HEK293 (cell line): ENCODE results near the gene LONP2.
"Not testable (repeated sequence)": the region's sequence is repeated elsewhere in the genome, so short reads cannot be mapped to it uniquely, and the experiment has no call there.

Experiments used
- CTCF ChIA-PET: fragments of 350-600 bp; formaldehyde crosslinking; extraction: SDS; loops from one replicate; lab custom pipeline; 2021; ENCODE audit warnings: antibody characterized with exemption; lab: Yijun Ruan, JAX
- POLR2A ChIA-PET: fragments of 300-600 bp; formaldehyde crosslinking; extraction: SDS; loops from one replicate; lab custom pipeline; 2020; ENCODE audit warnings: antibody characterized with exemption, inconsistent platforms; lab: Yijun Ruan, JAX
- H3K27ac ChIP-seq: fragments of 200-500 bp; sonication (Bioruptor generic); 2 replicates; pipeline ENCODE4 v1.5.1; 2014; ENCODE audit warnings: low read depth, low read length, control low read depth, inconsistent platforms; ENCODE audit errors: extremely low read depth
- H3K36me3 ChIP-seq, 2 experiments: fragments of 200-500 bp in 1 of 2; sonication (Bioruptor generic) in 1 of 2; 1 replicate in 1 of 2; 2 replicates in 1 of 2; pipeline ENCODE4 v1.5.1; 2014 to 2017; ENCODE audit warnings: inconsistent platforms in 2 of 2, low read length in 2 of 2; ENCODE audit not compliant: control insufficient read depth in 2 of 2, insufficient read depth in 1 of 2
- H3K4me1 ChIP-seq: fragments of 200-500 bp; sonication (Bioruptor generic); 2 replicates; pipeline ENCODE4 v1.5.1; 2014; ENCODE audit warnings: mild to moderate bottlenecking, low read length, inconsistent platforms; ENCODE audit not compliant: control insufficient read depth, insufficient read depth
- H3K4me3 ChIP-seq: 2 replicates; pipeline ENCODE4 v1.5.1; 2011; ENCODE audit warnings: low read depth, mild to moderate bottlenecking, control low read depth, low read length, moderate library complexity
- H3K9me3 ChIP-seq: fragments of 200-500 bp; sonication (Bioruptor generic); 2 replicates; pipeline ENCODE4 v1.5.1; 2014; ENCODE audit warnings: low read depth, low read length, inconsistent platforms; ENCODE audit not compliant: control insufficient read depth, insufficient read depth
- GLIS2 ChIP-seq: fragments of 450-650 bp; formaldehyde crosslinking; IDR thresholded peaks from 2 replicates; pipeline ENCODE4 v1.5.1; 2016; ENCODE audit warnings: missing biosample characterization, missing genetic modification characterization
- PATZ1 ChIP-seq: fragments of 450-650 bp; formaldehyde crosslinking; IDR thresholded peaks from 2 replicates; pipeline ENCODE4 v1.5.1; 2016; ENCODE audit warnings: missing biosample characterization, missing genetic modification characterization
- REPIN1 ChIP-seq: fragments of 450-650 bp; formaldehyde crosslinking; IDR thresholded peaks from 2 replicates; pipeline ENCODE4 v1.5.1; 2017; ENCODE audit warnings: missing biosample characterization, missing genetic modification characterization, low read depth
- SCRT2 ChIP-seq: fragments of 450-650 bp; formaldehyde crosslinking; IDR thresholded peaks from 2 replicates; pipeline ENCODE4 v1.5.1; 2016; ENCODE audit warnings: missing biosample characterization, missing genetic modification characterization
- ZBTB17 ChIP-seq: fragments of 450-650 bp; formaldehyde crosslinking; IDR thresholded peaks from 2 replicates; pipeline ENCODE4 v1.5.1; 2016; ENCODE audit warnings: missing biosample characterization, missing genetic modification characterization
- ZFP37 ChIP-seq: fragments of 450-650 bp; formaldehyde crosslinking; IDR thresholded peaks from 2 replicates; pipeline ENCODE4 v1.5.1; 2016; ENCODE audit warnings: missing biosample characterization, missing genetic modification characterization
- ZIC2 ChIP-seq: fragments of 450-650 bp; formaldehyde crosslinking; IDR thresholded peaks from 2 replicates; pipeline ENCODE4 v1.5.1; 2016; ENCODE audit warnings: missing biosample characterization, missing genetic modification characterization
- ZNF114 ChIP-seq: fragments of 450-650 bp; formaldehyde crosslinking; IDR thresholded peaks from 2 replicates; pipeline ENCODE4 v1.5.0; 2017; ENCODE audit warnings: missing biosample characterization, missing genetic modification characterization
- ZNF248 ChIP-seq: fragments of 450-650 bp; formaldehyde crosslinking; IDR thresholded peaks from 2 replicates; pipeline ENCODE4 v1.5.1; 2017; ENCODE audit warnings: missing biosample characterization, missing genetic modification characterization
- ZNF37A ChIP-seq: fragments of 450-650 bp; IDR thresholded peaks from 2 replicates; pipeline ENCODE4 v1.5.1; 2018; ENCODE audit warnings: missing biosample characterization, missing genetic modification characterization
- ZNF488 ChIP-seq: fragments of 450-650 bp; formaldehyde crosslinking; IDR thresholded peaks from 2 replicates; pipeline ENCODE4 v1.5.1; 2016; ENCODE audit warnings: missing biosample characterization, missing genetic modification characterization
- ZNF660 ChIP-seq: fragments of 450-650 bp; IDR thresholded peaks from 2 replicates; pipeline ENCODE4 v1.5.1; 2018; ENCODE audit warnings: missing biosample characterization, mild to moderate bottlenecking, missing genetic modification characterization
- ZNF677 ChIP-seq: fragments of 450-650 bp; IDR thresholded peaks from 2 replicates; pipeline ENCODE4 v1.5.0; 2018; ENCODE audit warnings: missing biosample characterization, mild to moderate bottlenecking, missing genetic modification characterization, moderate library complexity
- ZNF768 ChIP-seq: fragments of 450-650 bp; formaldehyde crosslinking; IDR thresholded peaks from 2 replicates; pipeline ENCODE4 v1.5.1; 2018; ENCODE audit warnings: missing biosample characterization, mild to moderate bottlenecking, missing genetic modification characterization
- TF ChIP-seq, protein P1 (sequence below): fragments of 450-650 bp; formaldehyde crosslinking; IDR thresholded peaks from 2 replicates; pipeline ENCODE4 v1.5.1; 2016; ENCODE audit warnings: missing biosample characterization, missing genetic modification characterization, borderline replicate concordance

The LONP2 gene

GRCh38 chr16:48353565-48354163 lies 109.6 kb downstream of the LONP2 start (continued):
- peak; percentile 21; the same call in 1 of the 2 replicates for TF ChIP-seq PATZ1 (tag by site-specific recombination)
- peak; percentile 44; the same call in 1 of the 2 replicates for TF ChIP-seq ZIC2 (tag by site-specific recombination)
- TF ChIP-seq ZBTB17 (tag by site-specific recombination): peak; percentile 97
- TF ChIP-seq ZNF488: no peak
- peak; percentile 80 for TF ChIP-seq ZNF660 (tag by site-specific recombination)
- TF ChIP-seq ZNF677 (tag by site-specific recombination): no peak
- no peak for TF ChIP-seq ZNF248 (tag by site-specific recombination)

DNA sequence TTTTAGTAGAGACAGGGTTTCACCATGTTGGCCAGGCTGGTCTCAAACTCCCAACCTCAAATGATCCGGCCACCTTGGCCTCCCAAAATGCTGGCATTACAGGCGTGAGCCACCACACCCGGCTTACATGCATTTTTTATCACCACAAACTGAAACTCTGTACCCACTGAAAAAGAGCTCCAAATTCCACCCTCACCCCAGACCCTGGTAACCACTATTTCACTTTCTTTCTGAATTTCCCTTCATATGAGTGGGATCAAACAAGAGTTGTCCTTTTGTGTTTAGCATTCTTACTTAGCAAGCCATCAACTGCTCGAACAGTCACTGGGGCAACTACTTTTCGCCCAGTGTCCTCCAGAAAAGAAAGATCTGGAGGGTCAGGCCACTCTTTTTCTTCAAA lies 110.3 kb downstream of the LONP2 start:
- H3K27ac ChIP-seq, H3K9me3 ChIP-seq, H3K4me3 ChIP-seq, H3K4me1 ChIP-seq: not testable (repeated sequence)
- ChIA-PET CTCF (interaction anchor here (0.5 to 4.6 kb wide), 12 partner anchors 9 to 276 kb away, joined by 3 to 29 read pairs (median 3); no protein-coding TSS in a partner anchor), POLR2A (interaction anchor here (0.7 kb wide), 1 partner anchor 269 kb away, joined by 5 read pairs; no protein-coding TSS in a partner anchor)
- peaks cover 6 to 49% of the 10 kb centered on the region in 2 experiments; a peak in 2 of 3 replicates for H3K36me3 ChIP-seq

DNA sequence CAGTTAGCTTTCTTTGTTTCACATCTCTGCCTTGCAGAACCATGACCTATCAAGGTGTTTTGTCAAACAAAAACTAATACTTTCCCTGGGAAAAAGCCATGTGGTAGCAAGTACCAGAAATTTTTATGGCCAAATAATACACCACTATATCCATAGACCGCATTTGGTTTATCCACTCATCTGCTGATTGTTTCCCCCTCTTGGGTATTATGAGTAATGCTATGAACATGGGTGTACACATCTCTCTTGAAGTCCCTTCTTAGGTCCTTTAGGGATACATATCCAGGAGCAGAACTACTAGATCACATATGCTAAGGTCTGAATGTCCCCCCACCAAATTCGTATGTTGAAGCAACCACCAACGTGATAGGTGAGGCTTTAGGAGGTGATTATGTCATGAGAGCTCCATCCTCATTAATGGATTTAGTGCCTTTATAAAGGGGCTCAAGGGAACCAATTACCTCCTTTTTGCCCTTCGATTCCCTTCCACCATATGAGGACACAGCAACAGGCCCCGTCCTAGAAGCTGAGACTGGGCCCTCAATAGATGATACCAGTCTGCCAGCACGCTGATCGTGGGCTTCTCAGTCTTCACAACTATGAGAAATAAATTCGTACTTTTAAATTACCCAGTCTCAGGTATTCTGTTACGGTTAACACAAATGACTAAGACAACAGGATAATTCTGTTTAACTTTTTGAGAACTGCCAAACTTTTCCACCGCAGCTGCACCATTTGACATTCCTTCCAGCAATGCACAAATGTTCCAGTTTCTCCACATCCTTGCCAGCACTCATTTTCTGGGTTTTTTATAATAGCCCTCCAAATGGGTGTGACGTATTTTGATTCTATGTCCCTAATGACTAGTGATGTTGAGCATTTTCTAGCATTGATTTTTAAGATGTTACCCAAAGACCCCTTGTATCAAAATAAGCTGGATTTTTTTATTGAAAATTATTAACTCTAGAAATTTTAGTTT lies 111.1 kb downstream of the LONP2 start:
- no peak overlapping the region for H3K4me3 ChIP-seq
- peaks cover 0 to 43% of the 10 kb centered on the region in 2 experiments; a peak in 2 of 3 replicates for H3K36me3 ChIP-seq
- CTCF ChIA-PET: interaction anchor here (0.7 to 4.6 kb wide), 6 partner anchors 11 to 275 kb away, joined by 3 to 29 read pairs (median 3); no protein-coding TSS in a partner anchor
- no peak overlapping the region for H3K27ac ChIP-seq
- H3K4me1 ChIP-seq: no peaks in the 10 kb centered on the region
- TF ChIP-seq, protein P1, sequence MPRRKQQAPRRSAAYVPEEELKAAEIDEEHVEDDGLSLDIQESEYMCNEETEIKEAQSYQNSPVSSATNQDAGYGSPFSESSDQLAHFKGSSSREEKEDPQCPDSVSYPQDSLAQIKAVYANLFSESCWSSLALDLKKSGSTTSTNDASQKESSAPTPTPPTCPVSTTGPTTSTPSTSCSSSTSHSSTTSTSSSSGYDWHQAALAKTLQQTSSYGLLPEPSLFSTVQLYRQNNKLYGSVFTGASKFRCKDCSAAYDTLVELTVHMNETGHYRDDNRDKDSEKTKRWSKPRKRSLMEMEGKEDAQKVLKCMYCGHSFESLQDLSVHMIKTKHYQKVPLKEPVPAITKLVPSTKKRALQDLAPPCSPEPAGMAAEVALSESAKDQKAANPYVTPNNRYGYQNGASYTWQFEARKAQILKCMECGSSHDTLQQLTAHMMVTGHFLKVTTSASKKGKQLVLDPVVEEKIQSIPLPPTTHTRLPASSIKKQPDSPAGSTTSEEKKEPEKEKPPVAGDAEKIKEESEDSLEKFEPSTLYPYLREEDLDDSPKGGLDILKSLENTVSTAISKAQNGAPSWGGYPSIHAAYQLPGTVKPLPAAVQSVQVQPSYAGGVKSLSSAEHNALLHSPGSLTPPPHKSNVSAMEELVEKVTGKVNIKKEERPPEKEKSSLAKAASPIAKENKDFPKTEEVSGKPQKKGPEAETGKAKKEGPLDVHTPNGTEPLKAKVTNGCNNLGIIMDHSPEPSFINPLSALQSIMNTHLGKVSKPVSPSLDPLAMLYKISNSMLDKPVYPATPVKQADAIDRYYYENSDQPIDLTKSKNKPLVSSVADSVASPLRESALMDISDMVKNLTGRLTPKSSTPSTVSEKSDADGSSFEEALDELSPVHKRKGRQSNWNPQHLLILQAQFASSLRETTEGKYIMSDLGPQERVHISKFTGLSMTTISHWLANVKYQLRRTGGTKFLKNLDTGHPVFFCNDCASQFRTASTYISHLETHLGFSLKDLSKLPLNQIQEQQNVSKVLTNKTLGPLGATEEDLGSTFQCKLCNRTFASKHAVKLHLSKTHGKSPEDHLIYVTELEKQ (tag by site-specific recombination): no peak
- TF ChIP-seq GLIS2 (tag by site-specific recombination) (no peak), SCRT2 (tag by site-specific recombination) (no peak), ZNF37A (tag by site-specific recombination) (no peak), ZFP37 (tag by site-specific recombination) (no peak), ZNF768 (no peak), ZNF114 (tag by site-specific recombination) (no peak), REPIN1 (tag by site-specific recombination) (no peak)
- TF ChIP-seq, all 188 proteins: peak for 0
- H3K9me3 ChIP-seq: no peaks in the 10 kb centered on the region
- POLR2A ChIA-PET: no interaction called here
